Activated CD4-positive, alpha-beta memory T cell treated with anti-CD3 and anti-CD28 coated beads for 36 hours (primary cell): Measurements from ENCODE around the gene MAP7. TPM values are rescaled to one million over a fixed set of nuclear protein-coding genes. Genes with fewer than 3 reads are reported as not detected.

Source experiments
- CTCF ChIA-PET: fragments of 350-600 bp; sonication (Branson Sonifier 250); formaldehyde crosslinking; loops from one replicate; lab custom pipeline; 2021; ENCODE audit warnings: antibody characterized with exemption, inconsistent platforms; lab: Charles Lee
- POLR2A ChIA-PET: fragments of 350-600 bp; sonication (Branson Sonifier 250); formaldehyde crosslinking; loops from one replicate; lab custom pipeline; 2021; ENCODE audit warnings: antibody characterized with exemption; lab: Charles Lee
- DNase-seq: peaks from one replicate; pipeline ENCODE4 v3.0.0-alpha.2; 2020
- H3K27ac Mint-ChIP-seq: one replicate; pipeline ENCODE4 v1.8.0; 2021; ENCODE audit warnings: mixed read lengths
- H3K27me3 Mint-ChIP-seq: one replicate; pipeline ENCODE4 v1.8.0; 2021; ENCODE audit warnings: mixed read lengths
- H3K36me3 Mint-ChIP-seq: one replicate; pipeline ENCODE4 v1.8.0; 2021; ENCODE audit warnings: mixed read lengths
- H3K4me1 Mint-ChIP-seq: one replicate; pipeline ENCODE4 v1.8.0; 2021; ENCODE audit warnings: low read depth, mixed read lengths
- H3K4me3 Mint-ChIP-seq: one replicate; pipeline ENCODE4 v1.8.0; 2021; ENCODE audit warnings: mild to moderate bottlenecking, mixed read lengths
- H3K9me3 Mint-ChIP-seq: one replicate; pipeline ENCODE4 v1.8.0; 2021; ENCODE audit warnings: mixed read lengths
- intact Hi-C: fragments of 100-400 bp; cut with micrococcal nuclease; formaldehyde crosslinking; loops from one replicate; pipeline ENCODE4 v1.15.1; 2023
- total RNA-seq, 2 experiments: library from RNA; stranded (reverse); gene quantifications; one replicate each; pipeline ENCODE4 v1.2.3, GENCODE V29; 2021

MAP7 gene
- total RNA-seq, 2 experiments from 2014 or later: 1.2 to 1.3 TPM

DNA sequence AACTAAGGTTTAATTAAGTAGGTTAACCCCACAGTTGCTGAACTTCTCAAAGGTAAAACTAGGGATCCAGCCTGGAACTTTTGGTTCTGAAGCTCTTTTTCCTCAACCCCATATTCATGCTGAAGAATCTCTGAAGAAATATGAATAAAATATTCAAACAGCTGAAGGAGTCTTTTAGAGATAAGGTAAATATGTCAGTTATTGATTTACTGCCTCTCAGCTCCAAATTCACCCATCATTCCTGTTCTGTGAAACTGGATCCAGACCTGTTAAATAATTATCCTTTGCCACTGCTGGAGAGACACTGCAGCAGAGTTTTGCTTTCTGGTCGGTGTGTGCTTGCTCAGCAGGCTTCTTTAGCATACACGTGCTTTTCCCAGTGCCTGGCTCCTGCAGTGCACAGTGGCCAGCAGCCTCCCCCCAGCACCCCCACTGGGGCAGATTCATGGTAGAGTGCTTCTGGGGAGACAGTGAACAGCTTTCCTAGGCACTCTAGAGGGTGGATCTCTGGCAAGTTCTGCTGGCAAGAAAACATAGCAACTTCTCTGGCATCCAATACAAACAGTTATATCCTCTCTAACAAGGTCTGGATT, 198.6 kb downstream of the MAP7 start:
- no peaks in the 10 kb centered on the region for H3K27me3 Mint-ChIP-seq
- POLR2A ChIA-PET: no interaction called here
- intact Hi-C loops: no loop called here
- DNase-seq: no peak
- no peak overlapping the region for H3K27ac Mint-ChIP-seq
- no peaks in the 10 kb centered on the region for H3K36me3 Mint-ChIP-seq
- no peaks in the 10 kb centered on the region for H3K9me3 Mint-ChIP-seq
- CTCF ChIA-PET: no interaction called here
- no peak overlapping the region for H3K4me3 Mint-ChIP-seq
- H3K4me1 Mint-ChIP-seq: no peaks in the 10 kb centered on the region

DNA sequence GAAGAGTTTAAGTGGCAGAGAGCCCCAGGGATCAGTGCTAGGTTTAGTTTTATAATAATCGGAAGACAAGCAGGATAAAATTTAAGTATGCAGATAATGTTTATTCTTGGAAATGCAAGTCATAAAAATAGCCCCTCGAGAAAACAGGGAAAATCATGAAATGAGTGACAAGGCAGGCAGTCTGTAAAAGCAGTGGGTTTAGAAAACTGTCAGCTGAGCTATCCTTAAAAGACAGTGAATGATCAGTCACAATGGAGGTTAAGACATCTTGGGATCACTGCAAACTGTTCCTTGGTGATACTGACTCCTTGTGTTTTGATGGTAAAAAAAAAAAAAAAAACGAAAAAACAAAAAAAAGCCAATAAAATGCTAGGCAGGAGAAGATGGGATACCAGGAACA, 199.3 kb downstream of the MAP7 start:
- no peaks in the 10 kb centered on the region for H3K27me3 Mint-ChIP-seq
- H3K4me1 Mint-ChIP-seq: no peaks in the 10 kb centered on the region
- CTCF ChIA-PET: no interaction called here
- no peaks in the 10 kb centered on the region for H3K36me3 Mint-ChIP-seq
- no peak for DNase-seq
- POLR2A ChIA-PET: no interaction called here
- H3K4me3 Mint-ChIP-seq: no peak overlapping the region
- no peak overlapping the region for H3K27ac Mint-ChIP-seq
- no peaks in the 10 kb centered on the region for H3K9me3 Mint-ChIP-seq
- intact Hi-C loops: no loop called here

DNA sequence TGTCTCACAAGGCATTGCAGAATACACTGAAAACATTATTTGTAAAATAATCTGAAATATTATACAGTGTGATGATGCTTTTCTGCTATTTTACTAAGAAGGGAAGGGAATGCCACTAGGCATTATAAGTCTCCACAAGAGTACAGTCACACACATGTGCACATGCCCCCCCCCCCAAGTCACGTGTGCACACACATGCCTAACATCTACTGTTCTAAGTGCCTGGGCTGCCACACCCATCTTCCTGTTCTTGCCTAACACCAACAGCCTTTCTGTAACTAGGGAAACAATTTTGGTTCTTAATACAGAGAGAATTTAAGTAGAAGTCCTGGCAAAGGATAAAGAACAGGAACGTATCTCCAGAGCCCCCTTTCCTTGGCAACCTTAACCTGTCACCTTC, 202.4 kb downstream of the MAP7 start:
- H3K27ac Mint-ChIP-seq: no peak overlapping the region
- no peaks in the 10 kb centered on the region for H3K9me3 Mint-ChIP-seq
- intact Hi-C loops: no loop called here
- H3K4me3 Mint-ChIP-seq: no peak overlapping the region
- ChIA-PET POLR2A (no interaction called here), CTCF (no interaction called here)
- H3K27me3 Mint-ChIP-seq: no peaks in the 10 kb centered on the region
- no peaks in the 10 kb centered on the region for H3K36me3 Mint-ChIP-seq
- DNase-seq: no peak
- H3K4me1 Mint-ChIP-seq: no peaks in the 10 kb centered on the region

DNA sequence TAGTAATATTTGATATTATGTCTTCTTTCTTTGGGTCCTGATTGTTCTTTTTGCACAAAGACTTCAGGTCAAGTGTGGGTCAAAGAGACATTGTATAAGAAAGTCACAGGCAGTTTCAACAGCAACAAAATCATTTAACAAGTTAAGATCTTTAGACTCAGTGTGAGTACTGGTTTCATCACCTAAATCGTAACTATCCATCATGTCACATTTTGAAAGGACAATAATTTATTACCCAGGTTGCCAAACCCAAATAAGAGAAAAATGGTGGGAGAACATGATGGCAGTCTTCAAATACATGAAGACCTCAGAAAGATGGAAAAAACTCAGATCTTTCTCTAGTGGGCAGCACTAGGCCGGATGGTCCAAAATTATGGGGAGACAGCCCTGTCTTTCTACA, 205.1 kb downstream of the MAP7 start:
- H3K4me3 Mint-ChIP-seq: no peak overlapping the region
- H3K9me3 Mint-ChIP-seq: no peaks in the 10 kb centered on the region
- H3K36me3 Mint-ChIP-seq: no peaks in the 10 kb centered on the region
- no peaks in the 10 kb centered on the region for H3K27me3 Mint-ChIP-seq
- POLR2A ChIA-PET: no interaction called here
- intact Hi-C loops: no loop called here
- no peaks in the 10 kb centered on the region for H3K4me1 Mint-ChIP-seq
- CTCF ChIA-PET: interaction anchor here (0.5 kb wide), 1 partner anchor 202 kb away, joined by 3 read pairs; no protein-coding TSS in a partner anchor
- H3K27ac Mint-ChIP-seq: no peak overlapping the region
- no peak for DNase-seq

DNA sequence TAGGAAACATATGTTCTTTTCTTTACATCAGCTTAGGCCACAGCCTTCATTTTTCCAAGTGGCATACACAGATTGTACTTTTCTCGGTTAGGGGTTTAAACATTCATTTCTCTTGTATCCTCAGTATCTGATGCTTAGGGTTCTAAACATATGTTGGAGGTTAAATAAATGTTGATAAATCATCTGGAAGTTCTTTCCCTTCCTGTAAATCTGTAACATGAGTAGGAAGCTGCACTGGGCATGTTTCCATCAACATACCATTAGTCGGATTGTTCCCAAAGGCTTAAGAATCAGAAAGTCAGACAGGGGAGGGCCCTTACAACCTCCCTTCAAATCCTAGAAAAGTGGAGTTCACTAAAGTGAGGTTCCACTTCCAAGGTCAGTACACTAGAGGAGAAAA, 205.8 kb downstream of the MAP7 start:
- H3K27ac Mint-ChIP-seq: no peak overlapping the region
- no peak overlapping the region for H3K4me3 Mint-ChIP-seq
- H3K36me3 Mint-ChIP-seq: no peaks in the 10 kb centered on the region
- no peak for DNase-seq
- POLR2A ChIA-PET: no interaction called here
- no peaks in the 10 kb centered on the region for H3K27me3 Mint-ChIP-seq
- no peaks in the 10 kb centered on the region for H3K4me1 Mint-ChIP-seq
- intact Hi-C loops: no loop called here
- H3K9me3 Mint-ChIP-seq: no peaks in the 10 kb centered on the region
- CTCF ChIA-PET: interaction anchor here (0.5 to 0.6 kb wide), 2 partner anchors 203 to 267 kb away, joined by 3 read pairs; no protein-coding TSS in a partner anchor

DNA sequence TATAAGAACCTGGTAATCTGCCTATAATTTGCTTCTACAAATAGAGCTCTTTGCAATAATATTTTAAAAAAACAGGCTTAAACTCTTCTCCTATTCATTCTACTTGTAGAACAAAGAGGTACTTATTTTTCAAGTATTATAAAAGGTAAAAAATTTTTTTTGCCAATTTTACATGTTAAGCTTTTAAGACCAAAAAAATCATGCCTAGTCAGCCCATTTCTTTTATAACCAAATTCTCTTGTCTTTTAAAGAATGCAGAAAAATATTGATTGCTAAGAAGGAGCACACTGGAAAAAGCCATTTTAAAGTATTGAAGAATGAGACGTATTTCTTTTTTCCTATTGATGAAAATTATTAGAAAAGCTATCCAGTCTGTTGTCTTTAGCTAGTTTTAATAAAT, 206.5 kb downstream of the MAP7 start:
- no peaks in the 10 kb centered on the region for H3K4me1 Mint-ChIP-seq

DNA sequence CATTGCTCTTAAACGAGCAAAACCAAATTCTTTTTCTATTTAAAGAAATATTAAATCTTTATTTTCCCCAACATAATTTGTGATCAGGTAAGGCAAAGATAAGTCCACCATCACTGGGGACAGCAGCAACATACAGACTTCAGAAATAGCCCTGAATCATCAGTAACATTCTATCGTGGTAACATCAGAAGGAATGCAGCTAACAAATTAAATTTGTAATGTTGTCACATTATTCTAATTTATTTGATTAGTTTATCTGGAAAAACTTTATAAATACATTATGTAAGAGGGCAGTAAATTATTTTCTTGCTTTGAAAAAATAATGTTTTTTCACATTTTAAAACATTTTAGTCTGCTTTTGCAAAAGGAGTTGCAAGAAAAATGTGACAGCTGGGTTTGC, 206.9 kb downstream of the MAP7 start:
- ChIA-PET POLR2A (no interaction called here), CTCF (no interaction called here)
- no peak for DNase-seq
- Mint-ChIP-seq H3K4me1 (no peaks in the 10 kb centered on the region), H3K4me3 (no peak overlapping the region), H3K9me3 (no peaks in the 10 kb centered on the region), H3K36me3 (no peaks in the 10 kb centered on the region), H3K27me3 (no peaks in the 10 kb centered on the region), H3K27ac (no peak overlapping the region)
- intact Hi-C loops: no loop called here

More for the DNA sequence above, 206.5 kb downstream of the MAP7 start:
- H3K36me3 Mint-ChIP-seq: no peaks in the 10 kb centered on the region
- H3K27me3 Mint-ChIP-seq: no peaks in the 10 kb centered on the region
- no peak overlapping the region for H3K27ac Mint-ChIP-seq
- H3K4me3 Mint-ChIP-seq: no peak overlapping the region
- ChIA-PET CTCF (no interaction called here), POLR2A (interaction anchor here (0.7 kb wide), 1 partner anchor 54 kb away, joined by 3 read pairs; the partner anchor contains the start of gene BCLAF1)
- DNase-seq: no peak
- intact Hi-C loops: no loop called here
- no peaks in the 10 kb centered on the region for H3K9me3 Mint-ChIP-seq

DNA sequence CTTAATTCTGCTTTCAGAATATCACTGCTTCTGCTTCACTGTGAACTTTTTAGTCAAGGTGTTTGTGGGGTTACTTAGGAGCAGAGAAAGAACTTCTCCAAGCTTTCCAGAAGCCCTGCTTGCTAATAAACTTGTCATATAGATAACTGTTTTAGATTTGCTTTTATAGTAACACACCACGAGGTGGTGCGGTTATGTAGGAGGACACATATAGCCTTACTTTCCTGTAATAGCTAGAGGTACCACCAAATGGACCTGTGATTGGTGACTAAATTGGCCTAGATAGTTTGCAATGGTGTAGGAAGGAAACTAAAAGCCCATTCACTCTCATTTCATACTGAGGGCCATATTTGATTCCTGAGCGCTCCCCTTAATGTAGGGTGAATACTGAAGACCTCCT, 208.3 kb downstream of the MAP7 start:
- no peak overlapping the region for H3K27ac Mint-ChIP-seq
- H3K4me1 Mint-ChIP-seq: no peaks in the 10 kb centered on the region
- H3K4me3 Mint-ChIP-seq: no peak overlapping the region
- no peaks in the 10 kb centered on the region for H3K36me3 Mint-ChIP-seq
- no peaks in the 10 kb centered on the region for H3K9me3 Mint-ChIP-seq
- H3K27me3 Mint-ChIP-seq: no peaks in the 10 kb centered on the region
- CTCF ChIA-PET: no interaction called here
- DNase-seq: no peak
- POLR2A ChIA-PET: no interaction called here
- intact Hi-C loops: no loop called here

DNA sequence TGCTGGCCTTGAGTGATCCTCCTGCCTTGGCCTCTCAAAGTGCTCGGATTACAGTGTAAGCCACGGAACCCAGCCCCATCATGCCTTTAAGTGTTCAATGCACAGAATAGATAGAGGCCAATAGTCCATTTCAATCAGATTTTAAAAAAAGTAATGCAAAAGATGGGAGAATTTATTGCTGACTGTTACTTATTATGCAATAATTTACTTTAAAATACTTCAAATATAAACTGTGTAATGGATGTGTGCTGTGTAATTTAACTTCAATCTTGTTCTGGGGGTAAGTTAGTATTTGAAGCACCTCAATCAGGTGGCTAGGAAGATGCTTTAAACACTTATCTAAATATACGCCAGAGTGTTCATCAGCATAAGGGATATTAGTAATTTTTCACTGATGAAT, 208.9 kb downstream of the MAP7 start:
- intact Hi-C loops: no loop called here

DNA sequence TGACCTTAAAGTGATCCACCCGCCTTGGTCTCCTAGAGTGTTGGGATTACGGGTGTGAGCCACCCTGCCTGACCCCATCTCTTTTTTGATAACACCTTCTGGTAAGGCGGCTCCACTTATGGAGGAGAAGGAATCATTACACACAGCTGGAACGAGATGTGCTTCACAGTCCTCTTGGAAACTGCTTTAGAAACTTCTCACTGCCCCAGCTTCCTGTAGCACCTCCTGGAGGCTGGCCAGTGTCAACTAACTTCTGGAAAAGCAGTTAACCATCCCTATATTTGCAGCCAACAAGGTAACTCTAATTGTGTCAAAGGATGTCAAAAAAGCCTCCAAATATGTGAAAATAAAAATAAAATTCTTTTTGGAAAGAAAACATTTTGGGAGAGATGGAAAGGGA, 211.7 kb downstream of the MAP7 start:
- H3K27ac Mint-ChIP-seq: no peak overlapping the region
- DNase-seq: no peak
- ChIA-PET POLR2A (no interaction called here), CTCF (no interaction called here)
- H3K9me3 Mint-ChIP-seq: no peaks in the 10 kb centered on the region
- no peaks in the 10 kb centered on the region for H3K4me1 Mint-ChIP-seq
- no peaks in the 10 kb centered on the region for H3K27me3 Mint-ChIP-seq
- intact Hi-C loops: no loop called here
- no peaks in the 10 kb centered on the region for H3K36me3 Mint-ChIP-seq
- no peak overlapping the region for H3K4me3 Mint-ChIP-seq

More for the DNA sequence above, 208.9 kb downstream of the MAP7 start:
- no peak overlapping the region for H3K4me3 Mint-ChIP-seq
- H3K27ac Mint-ChIP-seq: no peak overlapping the region
- no peaks in the 10 kb centered on the region for H3K27me3 Mint-ChIP-seq
- no peak for DNase-seq
- no peaks in the 10 kb centered on the region for H3K36me3 Mint-ChIP-seq
- no peaks in the 10 kb centered on the region for H3K9me3 Mint-ChIP-seq
- no peaks in the 10 kb centered on the region for H3K4me1 Mint-ChIP-seq
- CTCF ChIA-PET: no interaction called here
- POLR2A ChIA-PET: no interaction called here

DNA sequence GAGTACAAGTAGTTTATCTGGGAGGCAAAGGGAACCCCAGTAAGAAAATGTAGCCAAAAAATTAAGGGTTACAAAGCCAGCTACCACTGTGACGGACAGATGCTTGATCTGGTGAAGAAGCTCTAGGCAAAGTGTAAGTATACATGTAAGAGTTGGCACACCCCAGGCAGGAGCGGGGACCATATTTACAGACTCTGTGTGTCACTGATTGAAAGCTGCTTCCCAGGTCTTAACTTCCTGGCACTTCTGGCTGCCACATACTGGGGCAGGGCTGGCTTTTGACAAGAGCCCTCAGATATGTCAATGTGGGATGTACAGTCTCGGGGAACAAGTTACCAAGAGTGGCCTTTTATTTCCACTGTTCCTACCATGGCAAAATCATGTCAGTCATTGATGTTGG, 212.6 kb downstream of the MAP7 start:
- Mint-ChIP-seq H3K27me3 (no peaks in the 10 kb centered on the region), H3K4me3 (no peak overlapping the region), H3K27ac (no peak overlapping the region), H3K36me3 (no peaks in the 10 kb centered on the region), H3K9me3 (no peaks in the 10 kb centered on the region), H3K4me1 (no peaks in the 10 kb centered on the region)
- ChIA-PET POLR2A (no interaction called here), CTCF (no interaction called here)
- intact Hi-C loops: no loop called here
- DNase-seq: no peak

DNA sequence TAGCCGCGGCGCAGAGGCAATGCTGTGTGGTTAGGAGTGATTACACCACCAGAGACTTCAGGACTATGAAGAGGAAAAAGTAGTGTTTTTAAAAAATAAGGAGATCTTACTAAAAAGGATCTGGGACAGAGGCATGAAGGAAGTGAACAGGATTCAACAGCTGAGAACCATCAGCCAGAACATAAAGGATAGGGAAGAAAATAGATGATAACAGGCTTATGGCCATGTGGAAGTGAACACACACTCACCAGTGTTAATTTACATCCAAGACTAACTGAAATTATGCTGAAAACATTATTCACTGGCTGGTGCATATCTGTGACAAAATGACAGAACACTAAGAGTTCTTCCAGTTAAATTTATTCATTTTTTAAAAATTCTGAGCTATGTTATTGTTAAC, 213.1 kb downstream of the MAP7 start:
- ChIA-PET CTCF (no interaction called here), POLR2A (no interaction called here)
- Mint-ChIP-seq H3K27me3 (no peaks in the 10 kb centered on the region), H3K27ac (no peak overlapping the region), H3K4me3 (no peak overlapping the region), H3K9me3 (no peaks in the 10 kb centered on the region), H3K36me3 (no peaks in the 10 kb centered on the region), H3K4me1 (no peaks in the 10 kb centered on the region)
- intact Hi-C loops: no loop called here
- DNase-seq: no peak

DNA sequence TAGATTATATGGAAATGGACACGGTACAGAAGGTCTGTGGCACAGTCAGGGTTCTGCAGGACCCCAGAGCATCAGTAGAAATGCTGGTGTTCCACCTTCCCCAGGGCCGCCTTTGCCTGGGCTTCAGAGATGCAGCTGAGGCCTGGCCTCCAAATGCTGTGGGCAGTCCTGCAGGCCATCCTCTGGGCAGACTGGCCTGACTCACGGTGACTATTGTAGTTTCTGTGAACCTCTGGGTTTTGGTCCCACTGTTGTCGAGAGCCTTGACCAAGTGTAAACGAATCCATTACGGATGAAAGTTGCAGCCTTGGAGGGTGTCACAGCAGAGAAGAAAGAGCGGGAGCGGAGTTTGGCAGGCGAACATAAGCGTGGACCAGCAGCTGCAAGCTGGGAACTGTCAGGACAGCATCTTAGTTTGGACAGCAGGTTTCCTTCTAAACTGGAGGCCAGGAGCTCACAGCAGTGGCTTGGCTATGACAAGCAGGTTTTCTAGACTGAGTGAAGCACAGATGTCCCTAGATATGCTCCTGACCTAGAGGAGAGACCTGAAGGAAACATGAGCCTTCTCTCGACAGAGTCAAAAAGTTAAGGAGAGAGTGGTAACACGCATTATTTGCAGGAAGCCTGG, 214.4 kb downstream of the MAP7 start:
- Mint-ChIP-seq H3K27me3 (no peaks in the 10 kb centered on the region), H3K9me3 (no peaks in the 10 kb centered on the region), H3K4me3 (no peak overlapping the region), H3K4me1 (no peaks in the 10 kb centered on the region), H3K36me3 (no peaks in the 10 kb centered on the region), H3K27ac (no peak overlapping the region)
- intact Hi-C loops: no loop called here
- POLR2A ChIA-PET: no interaction called here
- CTCF ChIA-PET: no interaction called here
- DNase-seq: no peak
